ENCODE data around the gene HPCA.
"Not testable (repeated sequence)": the region's sequence is repeated elsewhere in the genome, so short reads cannot be mapped to it uniquely, and the experiment has no call there.

HPCA gene

DNA sequence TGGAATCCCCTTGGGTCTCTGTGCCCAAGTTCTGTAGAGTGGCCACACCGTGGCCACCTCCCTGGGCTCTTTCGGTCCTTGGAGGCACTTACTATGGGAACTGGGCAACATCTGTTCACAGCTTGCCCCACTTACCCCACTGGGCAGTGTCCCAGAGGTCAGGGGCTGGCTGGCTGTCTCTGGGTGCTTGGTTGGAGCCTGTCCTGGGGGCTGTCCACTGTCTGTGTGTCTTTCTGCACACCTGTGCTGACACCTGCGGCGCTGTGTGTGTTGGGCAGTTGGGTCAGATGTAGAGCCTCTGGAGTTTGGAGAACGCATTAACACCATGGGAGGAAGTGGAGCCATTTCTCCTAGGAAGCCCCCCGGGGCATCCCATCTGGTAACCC, 16.2 kb downstream of the HPCA start:
- no peak overlapping the region for H3K4me2 ChIP-seq (ENCODE audit: low read depth, low read length, poor library complexity, severe bottlenecking)
- no peak overlapping the region for H3K4me3 ChIP-seq (ENCODE audit: insufficient read depth, low read length, poor library complexity, severe bottlenecking)
- no peaks in the 10 kb centered on the region for H3K9me2 ChIP-seq (replicated peaks; ENCODE audit: insufficient read depth, low read length)
- H3K36me3 ChIP-seq (ENCODE audit: low read length) = no peaks in the 10 kb centered on the region
- no peaks in the 10 kb centered on the region for H3F3A ChIP-seq (ENCODE audit: insufficient read depth)
- no peak overlapping the region for H3K27ac ChIP-seq (ENCODE audit: low read depth, low read length)
- no peak overlapping the region for H3K9ac ChIP-seq (ENCODE audit: low read length)
- H3K79me2 ChIP-seq (ENCODE audit: insufficient read depth, low read length) = no peaks in the 10 kb centered on the region
- H3K27me3 ChIP-seq (ENCODE audit: low read length) = no peaks in the 10 kb centered on the region
- TF ChIP-seq, protein P1, sequence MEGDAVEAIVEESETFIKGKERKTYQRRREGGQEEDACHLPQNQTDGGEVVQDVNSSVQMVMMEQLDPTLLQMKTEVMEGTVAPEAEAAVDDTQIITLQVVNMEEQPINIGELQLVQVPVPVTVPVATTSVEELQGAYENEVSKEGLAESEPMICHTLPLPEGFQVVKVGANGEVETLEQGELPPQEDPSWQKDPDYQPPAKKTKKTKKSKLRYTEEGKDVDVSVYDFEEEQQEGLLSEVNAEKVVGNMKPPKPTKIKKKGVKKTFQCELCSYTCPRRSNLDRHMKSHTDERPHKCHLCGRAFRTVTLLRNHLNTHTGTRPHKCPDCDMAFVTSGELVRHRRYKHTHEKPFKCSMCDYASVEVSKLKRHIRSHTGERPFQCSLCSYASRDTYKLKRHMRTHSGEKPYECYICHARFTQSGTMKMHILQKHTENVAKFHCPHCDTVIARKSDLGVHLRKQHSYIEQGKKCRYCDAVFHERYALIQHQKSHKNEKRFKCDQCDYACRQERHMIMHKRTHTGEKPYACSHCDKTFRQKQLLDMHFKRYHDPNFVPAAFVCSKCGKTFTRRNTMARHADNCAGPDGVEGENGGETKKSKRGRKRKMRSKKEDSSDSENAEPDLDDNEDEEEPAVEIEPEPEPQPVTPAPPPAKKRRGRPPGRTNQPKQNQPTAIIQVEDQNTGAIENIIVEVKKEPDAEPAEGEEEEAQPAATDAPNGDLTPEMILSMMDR (IDR thresholded peaks at IDR 0.05; ENCODE audit: insufficient read depth, low read length, poor library complexity, severe bottlenecking) = no peak
- TF ChIP-seq EZH2phosphoT487 (conservative IDR thresholded peaks at IDR 0.05; ENCODE audit: low read length) = no peak
- H2AFZ ChIP-seq (ENCODE audit: low read depth, low read length, severe bottlenecking) = no peak overlapping the region
- no peaks in the 10 kb centered on the region for H4K20me1 ChIP-seq (ENCODE audit: low read depth, low read length)
- H3K9me3 ChIP-seq (ENCODE audit: insufficient read depth, low read length) = no peaks in the 10 kb centered on the region

DNA sequence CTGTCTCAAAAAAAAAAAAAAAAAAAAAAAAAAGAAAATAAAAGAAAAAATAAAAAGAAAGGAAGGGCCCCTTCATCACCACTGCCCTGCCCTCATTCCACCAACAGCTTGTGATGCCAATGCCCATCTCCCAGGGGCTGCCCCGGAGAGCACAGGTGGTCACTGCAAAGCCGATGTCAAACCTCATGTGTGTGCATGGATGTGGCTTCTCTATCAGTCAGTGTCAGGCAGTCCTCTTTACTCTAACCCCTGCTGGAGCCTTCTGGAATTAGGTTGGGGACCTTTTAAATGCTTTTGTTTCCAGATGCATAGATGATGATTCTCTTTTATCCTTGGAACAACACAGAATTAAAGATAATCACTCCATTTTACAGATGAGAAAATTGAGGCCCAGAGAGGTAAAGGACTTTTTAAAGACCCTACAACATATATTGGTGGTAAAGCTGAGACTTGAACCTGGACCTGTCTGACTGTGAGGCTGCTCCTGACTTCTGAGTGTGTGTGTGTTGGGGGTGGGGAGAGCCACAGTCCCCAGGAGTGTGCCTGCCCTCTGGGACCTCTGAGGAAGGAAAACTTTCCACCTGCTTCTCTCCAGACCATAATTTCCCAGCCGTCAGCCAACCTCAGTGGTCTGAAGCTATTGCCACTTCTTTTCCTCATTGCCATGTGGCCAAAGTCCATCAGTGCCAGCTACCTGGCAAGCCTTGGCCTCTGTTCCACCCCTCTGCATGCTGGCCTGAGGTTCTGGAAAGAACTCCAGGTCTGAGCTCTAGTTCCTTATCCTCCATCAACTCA, 17.9 kb downstream of the HPCA start:
- no peak overlapping the region for H3K4me3 ChIP-seq (ENCODE audit: insufficient read depth, low read length, poor library complexity, severe bottlenecking)
- H3K9me2 ChIP-seq (replicated peaks; ENCODE audit: insufficient read depth, low read length) = no peaks in the 10 kb centered on the region
- no peak overlapping the region for H3K4me2 ChIP-seq (ENCODE audit: low read depth, low read length, poor library complexity, severe bottlenecking)
- TF ChIP-seq, protein P1 (IDR thresholded peaks at IDR 0.05; ENCODE audit: insufficient read depth, low read length, poor library complexity, severe bottlenecking) = no peak
- TF ChIP-seq EZH2phosphoT487 (conservative IDR thresholded peaks at IDR 0.05; ENCODE audit: low read length) = no peak
- H3K36me3 ChIP-seq (ENCODE audit: low read length) = no peaks in the 10 kb centered on the region
- no peaks in the 10 kb centered on the region for H3K27me3 ChIP-seq (ENCODE audit: low read length)
- H3K79me2 ChIP-seq (ENCODE audit: insufficient read depth, low read length) = no peaks in the 10 kb centered on the region
- H2AFZ ChIP-seq (ENCODE audit: low read depth, low read length, severe bottlenecking) = no peak overlapping the region
- H3K9ac ChIP-seq (ENCODE audit: low read length) = no peak overlapping the region
- no peak overlapping the region for H3K27ac ChIP-seq (ENCODE audit: low read depth, low read length)
- no peaks in the 10 kb centered on the region for H3F3A ChIP-seq (ENCODE audit: insufficient read depth)
- H3K9me3 ChIP-seq (ENCODE audit: insufficient read depth, low read length) = no peaks in the 10 kb centered on the region
- H4K20me1 ChIP-seq (ENCODE audit: low read depth, low read length) = no peaks in the 10 kb centered on the region

DNA sequence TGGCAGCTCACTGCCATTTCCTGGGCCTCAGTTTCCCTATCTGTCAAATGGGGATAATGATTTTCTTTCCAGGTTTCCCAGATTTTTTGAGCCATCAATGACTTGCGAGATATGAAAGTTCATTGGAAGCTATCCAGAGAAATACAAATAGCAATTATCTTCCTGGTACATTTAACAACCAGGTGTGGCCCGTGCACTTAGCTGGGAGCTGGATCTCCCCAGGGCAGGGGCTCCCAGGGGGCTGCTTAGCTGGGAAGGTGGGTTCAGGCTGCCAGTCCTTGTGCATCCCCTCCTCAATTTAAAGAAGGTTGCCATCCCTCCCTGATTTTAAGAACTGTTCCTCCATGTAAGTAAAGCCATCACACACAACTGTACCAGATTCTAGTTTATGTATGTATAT, 18.5 kb downstream of the HPCA start:
- Histone ChIP-seq H2AFZ (ENCODE audit: low read depth, low read length, severe bottlenecking) (no peak overlapping the region), H3K4me3 (ENCODE audit: insufficient read depth, low read length, poor library complexity, severe bottlenecking) (no peak overlapping the region), H3K79me2 (ENCODE audit: insufficient read depth, low read length) (no peaks in the 10 kb centered on the region), H3F3A (ENCODE audit: insufficient read depth) (no peaks in the 10 kb centered on the region), H3K27me3 (ENCODE audit: low read length) (no peaks in the 10 kb centered on the region), H3K27ac (ENCODE audit: low read depth, low read length) (no peak overlapping the region), H3K9me2 (replicated peaks; ENCODE audit: insufficient read depth, low read length) (no peaks in the 10 kb centered on the region), H3K9me3 (ENCODE audit: insufficient read depth, low read length) (no peaks in the 10 kb centered on the region), H3K36me3 (ENCODE audit: low read length) (no peaks in the 10 kb centered on the region), H4K20me1 (ENCODE audit: low read depth, low read length) (no peaks in the 10 kb centered on the region), H3K9ac (ENCODE audit: low read length) (no peak overlapping the region), H3K4me2 (ENCODE audit: low read depth, low read length, poor library complexity, severe bottlenecking) (no peak overlapping the region)
- TF ChIP-seq EZH2phosphoT487 (conservative IDR thresholded peaks at IDR 0.05; ENCODE audit: low read length) = no peak
- TF ChIP-seq, protein P1 (IDR thresholded peaks at IDR 0.05; ENCODE audit: insufficient read depth, low read length, poor library complexity, severe bottlenecking) = no peak

DNA sequence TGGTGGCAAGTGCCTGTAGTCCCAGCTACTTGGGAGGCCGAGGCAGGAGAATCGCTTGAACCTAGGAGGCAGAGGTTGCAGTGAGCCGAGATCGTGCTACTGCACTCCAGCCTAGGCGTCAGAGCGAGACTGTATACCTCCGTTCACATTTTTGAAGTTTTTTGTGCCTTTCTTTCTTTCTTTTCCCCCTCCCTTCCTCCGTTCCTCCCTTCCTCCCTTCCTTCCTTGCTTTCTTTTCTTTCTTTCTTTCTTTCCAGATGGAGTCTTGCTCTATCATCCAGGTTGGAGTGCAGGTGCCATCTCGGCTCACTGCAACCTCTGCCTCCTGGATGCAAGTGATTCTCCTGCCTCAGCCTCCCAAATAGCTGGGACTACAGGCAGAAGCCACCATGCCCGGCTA, 19.3 kb downstream of the HPCA start:
- not testable (repeated sequence) for H4K20me1 ChIP-seq (ENCODE audit: low read depth, low read length); H3F3A ChIP-seq (ENCODE audit: insufficient read depth); H3K9ac ChIP-seq (ENCODE audit: low read length); H3K9me3 ChIP-seq (ENCODE audit: insufficient read depth, low read length); H3K4me2 ChIP-seq (ENCODE audit: low read depth, low read length, poor library complexity, severe bottlenecking); H3K27me3 ChIP-seq (ENCODE audit: low read length); H2AFZ ChIP-seq (ENCODE audit: low read depth, low read length, severe bottlenecking); H3K27ac ChIP-seq (ENCODE audit: low read depth, low read length); H3K36me3 ChIP-seq (ENCODE audit: low read length); H3K9me2 ChIP-seq (replicated peaks; ENCODE audit: insufficient read depth, low read length); H3K79me2 ChIP-seq (ENCODE audit: insufficient read depth, low read length); H3K4me3 ChIP-seq (ENCODE audit: insufficient read depth, low read length, poor library complexity, severe bottlenecking)

Data from SU-DHL-6 (cell line).